HG03521 (cell line): ENCODE results near the gene ANGPTL4.
"Not testable (repeated sequence)": the region's sequence is repeated elsewhere in the genome, so short reads cannot be mapped to it uniquely, and the experiment has no call there.

Experiments used
- ATAC-seq: cut with Tn5 transposase; IDR thresholded peaks from one replicate; pipeline ENCODE4 v1.9.1; 2021; ENCODE audit warnings: mild to moderate bottlenecking, moderate library complexity; ENCODE audit not compliant: unreplicated experiment

ANGPTL4 gene

GRCh38 chr19:8363803-8364771 lies at the start of gene ANGPTL4:
Gene ANGPTL4, plus strand, starts transcription at chr19:8364155. Its CDS starts 167 bp downstream, at chr19:8364322.
- no peak for ATAC-seq

- ATAC-seq: not testable (repeated sequence)
Observed at GRCh38 chr19:8314981-8315640, 48.8 kb upstream of the ANGPTL4 start.

GRCh38 chr19:8316351-8317125 lies 47.4 kb upstream of the ANGPTL4 start:
- ATAC-seq: no peak

- ATAC-seq: not testable (repeated sequence)
Observed at GRCh38 chr19:8318835-8319234, 45.1 kb upstream of the ANGPTL4 start.

GRCh38 chr19:8319807-8320520 lies 44.0 kb upstream of the ANGPTL4 start:
- ATAC-seq: no peak

- ATAC-seq: peak; percentile 13
Observed at GRCh38 chr19:8320564-8321066, 43.3 kb upstream of the ANGPTL4 start.

- ATAC-seq: peak; percentile 89
Observed at GRCh38 chr19:8321067-8321985, 42.6 kb upstream of the ANGPTL4 start, which contains the start of the genes NDUFA7 and RPS28. Gene NDUFA7, minus strand, starts transcription at chr19:8321375. Its CDS starts 17 bp downstream, at chr19:8321358. Gene RPS28, plus strand, starts transcription at chr19:8321496. Its CDS starts 35 bp downstream, at chr19:8321531.

- ATAC-seq: no peak
Observed at GRCh38 chr19:8321986-8322637, 41.8 kb upstream of the ANGPTL4 start.

GRCh38 chr19:8322638-8322997 lies 41.3 kb upstream of the ANGPTL4 start:
- no peak for ATAC-seq

GRCh38 chr19:8323781-8324185 lies 40.2 kb upstream of the ANGPTL4 start:
- no peak for ATAC-seq

GRCh38 chr19:8324186-8325050 lies 39.5 kb upstream of the ANGPTL4 start:
- ATAC-seq: no peak

GRCh38 chr19:8325454-8325853 lies 38.5 kb upstream of the ANGPTL4 start:
- no peak for ATAC-seq

GRCh38 chr19:8329996-8330395 lies 34.0 kb upstream of the ANGPTL4 start:
- no peak for ATAC-seq

GRCh38 chr19:8331263-8331845 lies 32.6 kb upstream of the ANGPTL4 start:
- no peak for ATAC-seq

GRCh38 chr19:8332976-8333766 lies 30.8 kb upstream of the ANGPTL4 start:
- no peak for ATAC-seq

GRCh38 chr19:8333767-8334457 lies 30.0 kb upstream of the ANGPTL4 start:
- ATAC-seq: no peak
